ENCODE measurements around the gene SGCA. TPM values are rescaled to one million over a fixed set of nuclear protein-coding genes. Genes with fewer than 3 reads are reported as not detected.
A peak's percentile ranks its signal among the peaks of the same experiment; 100 is the strongest.

Gene SGCA
- total RNA-seq, 1 experiment from 2014 or later, result not detected

DNA sequence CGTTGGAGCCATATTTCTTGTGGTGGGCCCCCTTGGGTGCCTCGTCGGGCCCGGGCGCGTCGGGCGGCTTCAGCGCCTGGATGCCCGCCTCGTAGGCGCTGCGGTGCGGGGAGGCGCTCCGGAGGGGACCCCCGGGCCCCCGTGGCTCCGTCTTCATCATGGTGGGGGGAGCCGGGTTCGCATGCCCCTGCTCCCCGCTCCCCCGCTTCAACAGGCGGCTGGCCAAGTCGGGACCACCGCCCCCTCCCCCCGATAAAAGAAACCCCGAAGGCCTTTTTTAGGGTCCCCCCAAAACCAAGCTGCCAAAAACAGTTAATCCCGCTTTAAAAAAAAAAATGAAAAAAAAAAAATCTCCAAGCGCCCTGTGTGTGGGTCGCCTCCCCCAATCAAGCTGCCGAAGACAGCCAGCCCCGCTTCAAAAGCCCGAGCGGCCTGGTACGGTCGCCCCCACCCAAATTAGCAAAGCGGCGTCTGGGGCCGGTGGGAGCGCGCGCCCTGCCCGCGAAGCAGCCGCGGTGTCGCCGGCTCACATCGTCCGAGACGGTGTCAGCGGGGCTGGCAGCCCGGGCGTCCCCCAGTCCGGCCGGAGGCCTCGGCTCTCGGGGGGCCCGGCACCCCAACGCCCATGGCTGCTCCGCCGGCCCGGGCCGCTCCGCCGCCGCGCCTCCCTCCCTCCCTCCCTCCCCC lies 15.3 kb upstream of the SGCA start, which contains the start of gene PPP1R9B:
Gene PPP1R9B, minus strand, starts transcription at position 324 of the 687 bp plus-strand sequence. Its CDS starts 164 bp downstream, at position 160.
- no peak for DNase-seq (ENCODE audit: unreplicated experiment)
- ChIA-PET CTCF (interaction anchor here (0.6 to 4.2 kb wide), 3 partner anchors 11 to 106 kb away, joined by 3 to 36 read pairs (median 23); partner anchors contain the start of gene PDK2), POLR2A (interaction anchor here (0.6 to 5.7 kb wide), 11 partner anchors 11 to 279 kb away, joined by 3 to 35 read pairs (median 7); partner anchors contain the start of gene PDK2)
- Mint-ChIP-seq H3K4me3 (ENCODE audit: unreplicated experiment) (peak within 1 kb of the TSS; percentile 82), H3K9me3 (ENCODE audit: unreplicated experiment) (no peaks in the 10 kb centered on the region), H3K36me3 (ENCODE audit: insufficient read depth, unreplicated experiment) (no peaks in the 10 kb centered on the region), H3K4me1 (ENCODE audit: insufficient read depth, unreplicated experiment) (peaks cover 34% of the 10 kb centered on the region), H3K27ac (ENCODE audit: low read depth, unreplicated experiment) (peak within 1 kb of the TSS; percentile 80), H3K27me3 (ENCODE audit: insufficient read depth, unreplicated experiment) (no peaks in the 10 kb centered on the region)
- no TSS peak for BruUV-seq (replicated peaks)
- intact Hi-C loops (cut with micrococcal nuclease), result loop anchor here (1.0 kb wide), 1 partner anchor 123 kb away; no protein-coding TSS in a partner anchor
- no peak for TF ChIP-seq CTCF (IDR thresholded peaks at IDR 0.05; ENCODE audit: unreplicated experiment)

GRCh38 chr17:50151041-50151936 lies 14.5 kb upstream of the SGCA start:
- ChIA-PET POLR2A (interaction anchor here (0.5 to 5.7 kb wide), 20 partner anchors 10 to 475 kb away, joined by 3 to 35 read pairs (median 6); partner anchors contain the start of genes ITGA3 and PDK2), CTCF (interaction anchor here (0.5 to 4.2 kb wide), 9 partner anchors 10 to 219 kb away, joined by 3 to 36 read pairs (median 9); partner anchors contain the start of gene PDK2)
- DNase-seq (ENCODE audit: unreplicated experiment), result peak; percentile 92
- BruUV-seq (replicated peaks), result TSS peak; percentile 60
- peak; percentile 52 for TF ChIP-seq CTCF (IDR thresholded peaks at IDR 0.05; ENCODE audit: unreplicated experiment)
- Mint-ChIP-seq H3K4me1 (ENCODE audit: insufficient read depth, unreplicated experiment) (peaks cover 26% of the 10 kb centered on the region), H3K4me3 (ENCODE audit: unreplicated experiment) (peak overlapping the region; percentile 82), H3K27ac (ENCODE audit: low read depth, unreplicated experiment) (peak overlapping the region; percentile 80), H3K9me3 (ENCODE audit: unreplicated experiment) (no peaks in the 10 kb centered on the region), H3K27me3 (ENCODE audit: insufficient read depth, unreplicated experiment) (no peaks in the 10 kb centered on the region), H3K36me3 (ENCODE audit: insufficient read depth, unreplicated experiment) (no peaks in the 10 kb centered on the region)
- intact Hi-C loops (cut with micrococcal nuclease), result loop anchor here (1.0 kb wide), 1 partner anchor 124 kb away; no protein-coding TSS in a partner anchor

DNA sequence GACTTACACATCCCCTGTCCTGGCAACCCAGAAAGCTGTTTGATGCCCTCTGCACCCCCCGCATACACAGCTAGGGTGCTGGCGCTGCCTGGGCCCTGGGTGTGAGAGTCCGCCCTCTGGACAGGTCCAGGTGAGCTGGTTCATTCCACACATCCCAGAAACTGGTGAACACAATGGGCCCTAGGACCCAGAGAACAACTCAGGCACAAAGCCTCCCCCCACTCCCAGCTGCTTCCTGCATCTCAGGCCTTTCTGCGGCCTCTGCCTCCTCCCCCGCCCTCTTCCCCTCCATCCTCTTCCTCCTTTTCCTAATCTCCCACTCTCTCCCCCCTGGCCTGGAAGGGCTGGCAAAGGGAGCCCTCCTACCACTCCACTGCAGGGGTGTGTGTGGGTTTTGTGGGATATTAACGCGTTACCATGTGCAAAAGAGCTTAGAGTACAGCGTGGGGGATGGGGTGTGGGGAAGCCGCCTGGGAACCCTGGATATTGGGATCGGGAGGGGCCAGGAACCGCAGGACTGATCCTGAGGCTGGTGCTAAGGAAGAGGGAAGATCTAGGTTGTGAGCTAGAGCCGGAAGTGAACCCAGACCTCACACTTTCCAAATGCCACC lies 13.8 kb upstream of the SGCA start:
- ChIA-PET POLR2A (interaction anchor here (0.5 to 5.7 kb wide), 16 partner anchors 9 to 476 kb away, joined by 3 to 35 read pairs (median 4); partner anchors contain the start of genes ITGA3 and PDK2), CTCF (interaction anchor here (0.5 to 4.2 kb wide), 17 partner anchors 9 to 1123 kb away, joined by 3 to 36 read pairs (median 4); partner anchors contain the start of genes COL1A1 and PDK2)
- peak overlapping the region; percentile 80 for H3K27ac Mint-ChIP-seq (ENCODE audit: low read depth, unreplicated experiment)
- peak overlapping the region; percentile 82 for H3K4me3 Mint-ChIP-seq (ENCODE audit: unreplicated experiment)
- DNase-seq (ENCODE audit: unreplicated experiment), result peak; percentile 95
- no peaks in the 10 kb centered on the region for H3K9me3 Mint-ChIP-seq (ENCODE audit: unreplicated experiment)
- TF ChIP-seq CTCF (IDR thresholded peaks at IDR 0.05; ENCODE audit: unreplicated experiment), result no peak
- H3K4me1 Mint-ChIP-seq (ENCODE audit: insufficient read depth, unreplicated experiment), result peaks cover 19% of the 10 kb centered on the region
- no peaks in the 10 kb centered on the region for H3K27me3 Mint-ChIP-seq (ENCODE audit: insufficient read depth, unreplicated experiment)
- no peaks in the 10 kb centered on the region for H3K36me3 Mint-ChIP-seq (ENCODE audit: insufficient read depth, unreplicated experiment)
- BruUV-seq (replicated peaks), result TSS peak; percentile 70
- intact Hi-C loops (cut with micrococcal nuclease), result loop anchor here (1.0 kb wide), 1 partner anchor 125 kb away; no protein-coding TSS in a partner anchor
